ENCODE data around the gene H3-3A. TPM values are rescaled to one million over a fixed set of nuclear protein-coding genes. Genes with fewer than 3 reads are reported as not detected.

The H3-3A gene
- total and polyA plus RNA-seq, 10 of the 15 experiments (the other 5 are each of a cell fraction or from before 2014, with no cell fraction given), result 215 to 486 (median 393) TPM

GRCh38 chr1:226047495-226047894 is 15.0 kb upstream of the H3-3A start:
- Histone ChIP-seq H3K9ac (ENCODE audit: control insufficient read depth, insufficient read depth, low read length) (no peak overlapping the region), H3K79me2 (ENCODE audit: control insufficient read depth, insufficient read depth, low read length) (no peaks in the 10 kb centered on the region), H3K4me2 (ENCODE audit: control insufficient read depth, insufficient read depth) (no peak overlapping the region), H3K27me3 (replicated peaks in 1 of 2; ENCODE audit: control insufficient read depth in 2 of 2, insufficient read depth in 2 of 2, low read length in 1 of 2) (no peaks in the 10 kb centered on the region), H3K36me3 (ENCODE audit: control insufficient read depth in 2 of 2, insufficient read depth in 2 of 2, low read length in 1 of 2) (no peaks in the 10 kb centered on the region), H3K4me1 (ENCODE audit: control insufficient read depth, insufficient read depth, low read length) (no peaks in the 10 kb centered on the region), H2AFZ (ENCODE audit: control insufficient read depth, low read depth, low read length) (no peak overlapping the region), H3K4me3 (no peak overlapping the region), H3K9me3 (replicated peaks; ENCODE audit: control insufficient read depth, insufficient read depth, low read length) (no peaks in the 10 kb centered on the region), H4K20me1 (ENCODE audit: control insufficient read depth, insufficient read depth) (no peaks in the 10 kb centered on the region), H3K27ac (ENCODE audit: control insufficient read depth, insufficient read depth) (no peak overlapping the region)
- RAD21 ChIA-PET (ENCODE audit: unreplicated experiment), result no interaction called here
- in situ Hi-C loops (cut with MboI), result no loop called here
- DNase-seq (ENCODE audit: low read depth, low spot score) (no peak), ATAC-seq (no peak), FAIRE-seq (no peak)
- WGBS (ENCODE audit: insufficient coverage, insufficient replicate concordance, low lambda C conversion rate, missing lambda C conversion rate), result 35% methylated on average over 1 of the region's 1 CpG
- BruUV-seq (replicated peaks), result no TSS peak
- POLR2A ChIA-PET, result interaction anchor here (0.6 kb wide), 1 partner anchor 49 kb away, joined by 3 read pairs; no protein-coding TSS in a partner anchor
- TF ChIP-seq CBX3 (IDR thresholded peaks at IDR 0.05; ENCODE audit: borderline replicate concordance, low read depth) (no peak), ASH2L (IDR thresholded peaks at IDR 0.05; ENCODE audit: borderline replicate concordance, low read depth) (no peak), ZSCAN29 (IDR thresholded peaks at IDR 0.05) (no peak), NFIC (IDR thresholded peaks at IDR 0.05; ENCODE audit: low read depth, low read length) (no peak), TCF12 (IDR thresholded peaks at IDR 0.05; ENCODE audit: low read depth, low read length) (no peak)
- TF ChIP-seq, protein P1, sequence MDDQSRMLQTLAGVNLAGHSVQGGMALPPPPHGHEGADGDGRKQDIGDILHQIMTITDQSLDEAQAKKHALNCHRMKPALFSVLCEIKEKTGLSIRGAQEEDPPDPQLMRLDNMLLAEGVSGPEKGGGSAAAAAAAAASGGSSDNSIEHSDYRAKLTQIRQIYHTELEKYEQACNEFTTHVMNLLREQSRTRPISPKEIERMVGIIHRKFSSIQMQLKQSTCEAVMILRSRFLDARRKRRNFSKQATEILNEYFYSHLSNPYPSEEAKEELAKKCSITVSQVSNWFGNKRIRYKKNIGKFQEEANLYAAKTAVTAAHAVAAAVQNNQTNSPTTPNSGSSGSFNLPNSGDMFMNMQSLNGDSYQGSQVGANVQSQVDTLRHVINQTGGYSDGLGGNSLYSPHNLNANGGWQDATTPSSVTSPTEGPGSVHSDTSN (IDR thresholded peaks at IDR 0.05; ENCODE audit: insufficient replicate concordance, low read depth, low read length), result no peak
- CTCF ChIA-PET, result interaction anchor here (0.7 kb wide), 1 partner anchor 8 kb away, joined by 3 read pairs; no protein-coding TSS in a partner anchor
- intact Hi-C loops (cut with micrococcal nuclease; ENCODE audit: unreplicated experiment), result no loop called here
- SMC1A ChIA-PET (ENCODE audit: uncharacterized antibody, unreplicated experiment), result interaction anchor here (0.6 kb wide), 1 partner anchor 10 kb away, joined by 4 read pairs; no protein-coding TSS in a partner anchor

DNA sequence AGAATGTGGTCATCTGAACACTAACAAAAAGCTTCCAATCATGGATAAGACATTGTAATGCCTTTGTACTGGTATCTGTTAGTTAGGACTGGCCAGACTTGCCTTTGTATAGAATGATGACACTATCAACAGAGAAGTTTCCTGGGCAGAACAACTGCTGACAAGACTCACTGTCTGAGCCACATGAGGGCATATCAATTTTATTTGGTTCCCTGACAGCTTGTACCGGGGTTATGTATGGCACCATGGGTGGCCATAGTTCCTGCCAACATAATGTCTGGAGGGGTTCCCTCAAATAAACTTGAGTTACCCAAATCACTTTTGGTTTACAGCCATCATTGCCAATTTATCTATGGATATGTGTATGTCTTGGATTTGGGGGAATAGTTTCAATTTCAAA is 13.6 kb upstream of the H3-3A start:
- intact Hi-C loops (cut with micrococcal nuclease; ENCODE audit: unreplicated experiment) (no loop called here), in situ Hi-C loops (cut with MboI) (no loop called here)
- ChIA-PET SMC1A (ENCODE audit: uncharacterized antibody, unreplicated experiment) (interaction anchor here (1.5 kb wide), 1 partner anchor 61 kb away, joined by 3 read pairs; no protein-coding TSS in a partner anchor), RAD21 (ENCODE audit: unreplicated experiment) (no interaction called here), CTCF (no interaction called here), POLR2A (no interaction called here)
- no peak overlapping the region for H3K27ac ChIP-seq (ENCODE audit: control insufficient read depth, insufficient read depth)
- H3K4me1 ChIP-seq (ENCODE audit: control insufficient read depth, insufficient read depth, low read length), result no peaks in the 10 kb centered on the region
- 100% methylated on average over 1 of the region's 1 CpG for WGBS (ENCODE audit: insufficient coverage, insufficient replicate concordance, low lambda C conversion rate, missing lambda C conversion rate)
- no peak overlapping the region for H3K9ac ChIP-seq (ENCODE audit: control insufficient read depth, insufficient read depth, low read length)
- H3K27me3 ChIP-seq (replicated peaks in 1 of 2; ENCODE audit: control insufficient read depth in 2 of 2, insufficient read depth in 2 of 2, low read length in 1 of 2), result no peaks in the 10 kb centered on the region
- FAIRE-seq (no peak), ATAC-seq (no peak), DNase-seq (ENCODE audit: low read depth, low spot score) (no peak)
- no peaks in the 10 kb centered on the region for H4K20me1 ChIP-seq (ENCODE audit: control insufficient read depth, insufficient read depth)
- H3K79me2 ChIP-seq (ENCODE audit: control insufficient read depth, insufficient read depth, low read length), result no peaks in the 10 kb centered on the region
- H3K9me3 ChIP-seq (replicated peaks; ENCODE audit: control insufficient read depth, insufficient read depth, low read length), result no peaks in the 10 kb centered on the region
- no peaks in the 10 kb centered on the region for H3K36me3 ChIP-seq (ENCODE audit: control insufficient read depth in 2 of 2, insufficient read depth in 2 of 2, low read length in 1 of 2)
- no peak overlapping the region for H3K4me2 ChIP-seq (ENCODE audit: control insufficient read depth, insufficient read depth)
- TF ChIP-seq, protein P2, sequence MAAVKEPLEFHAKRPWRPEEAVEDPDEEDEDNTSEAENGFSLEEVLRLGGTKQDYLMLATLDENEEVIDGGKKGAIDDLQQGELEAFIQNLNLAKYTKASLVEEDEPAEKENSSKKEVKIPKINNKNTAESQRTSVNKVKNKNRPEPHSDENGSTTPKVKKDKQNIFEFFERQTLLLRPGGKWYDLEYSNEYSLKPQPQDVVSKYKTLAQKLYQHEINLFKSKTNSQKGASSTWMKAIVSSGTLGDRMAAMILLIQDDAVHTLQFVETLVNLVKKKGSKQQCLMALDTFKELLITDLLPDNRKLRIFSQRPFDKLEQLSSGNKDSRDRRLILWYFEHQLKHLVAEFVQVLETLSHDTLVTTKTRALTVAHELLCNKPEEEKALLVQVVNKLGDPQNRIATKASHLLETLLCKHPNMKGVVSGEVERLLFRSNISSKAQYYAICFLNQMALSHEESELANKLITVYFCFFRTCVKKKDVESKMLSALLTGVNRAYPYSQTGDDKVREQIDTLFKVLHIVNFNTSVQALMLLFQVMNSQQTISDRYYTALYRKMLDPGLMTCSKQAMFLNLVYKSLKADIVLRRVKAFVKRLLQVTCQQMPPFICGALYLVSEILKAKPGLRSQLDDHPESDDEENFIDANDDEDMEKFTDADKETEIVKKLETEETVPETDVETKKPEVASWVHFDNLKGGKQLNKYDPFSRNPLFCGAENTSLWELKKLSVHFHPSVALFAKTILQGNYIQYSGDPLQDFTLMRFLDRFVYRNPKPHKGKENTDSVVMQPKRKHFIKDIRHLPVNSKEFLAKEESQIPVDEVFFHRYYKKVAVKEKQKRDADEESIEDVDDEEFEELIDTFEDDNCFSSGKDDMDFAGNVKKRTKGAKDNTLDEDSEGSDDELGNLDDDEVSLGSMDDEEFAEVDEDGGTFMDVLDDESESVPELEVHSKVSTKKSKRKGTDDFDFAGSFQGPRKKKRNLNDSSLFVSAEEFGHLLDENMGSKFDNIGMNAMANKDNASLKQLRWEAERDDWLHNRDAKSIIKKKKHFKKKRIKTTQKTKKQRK (IDR thresholded peaks at IDR 0.05; ENCODE audit: low read depth, low read length), result no peak
- no peak for TF ChIP-seq BRCA1 (IDR thresholded peaks at IDR 0.05; ENCODE audit: low read depth, low read length)
- TF ChIP-seq, protein P3, sequence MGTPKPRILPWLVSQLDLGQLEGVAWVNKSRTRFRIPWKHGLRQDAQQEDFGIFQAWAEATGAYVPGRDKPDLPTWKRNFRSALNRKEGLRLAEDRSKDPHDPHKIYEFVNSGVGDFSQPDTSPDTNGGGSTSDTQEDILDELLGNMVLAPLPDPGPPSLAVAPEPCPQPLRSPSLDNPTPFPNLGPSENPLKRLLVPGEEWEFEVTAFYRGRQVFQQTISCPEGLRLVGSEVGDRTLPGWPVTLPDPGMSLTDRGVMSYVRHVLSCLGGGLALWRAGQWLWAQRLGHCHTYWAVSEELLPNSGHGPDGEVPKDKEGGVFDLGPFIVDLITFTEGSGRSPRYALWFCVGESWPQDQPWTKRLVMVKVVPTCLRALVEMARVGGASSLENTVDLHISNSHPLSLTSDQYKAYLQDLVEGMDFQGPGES (IDR thresholded peaks at IDR 0.05), result no peak
- no peak overlapping the region for H3K4me3 ChIP-seq
- BruUV-seq (replicated peaks), result no TSS peak
- no peak overlapping the region for H2AFZ ChIP-seq (ENCODE audit: control insufficient read depth, low read depth, low read length)

Data from GM12878 (cell line).